HEK293T (cell line): ENCODE results near the gene LHX2.

Experiments
- CTCF ChIA-PET: fragments of 350-600 bp; formaldehyde crosslinking; extraction: SDS; loops from one replicate; lab custom pipeline; 2021; ENCODE audit warnings: antibody characterized with exemption, inconsistent platforms; lab: Yijun Ruan, JAX
- POLR2A ChIA-PET: fragments of 350-600 bp; formaldehyde crosslinking; extraction: SDS; loops from one replicate; lab custom pipeline; 2020; ENCODE audit warnings: antibody characterized with exemption, inconsistent platforms; lab: Yijun Ruan, JAX
- DNase-seq: peaks from one replicate; pipeline ENCODE4 v3.0.0; 2012; ENCODE audit warnings: mixed read lengths; ENCODE audit errors: extremely low spot score
- ARNT ChIP-seq: fragments of 450-650 bp; IDR thresholded peaks from 2 replicates; pipeline ENCODE4 v1.6.1; 2017; ENCODE audit warnings: mild to moderate bottlenecking
- BHLHE40 ChIP-seq: fragments of 450-650 bp; IDR thresholded peaks from 2 replicates; pipeline ENCODE4 v1.6.1; 2016; ENCODE audit warnings: mild to moderate bottlenecking, moderate library complexity, borderline replicate concordance
- CTBP1 ChIP-seq: fragments of 450-650 bp; IDR thresholded peaks from 2 replicates; pipeline ENCODE4 v1.6.1; 2016; ENCODE audit warnings: borderline replicate concordance
- ELF4 ChIP-seq: fragments of 450-650 bp; IDR thresholded peaks from 2 replicates; pipeline ENCODE4 v1.6.1; 2017; ENCODE audit warnings: antibody characterized with exemption
- FOXA1 ChIP-seq: fragments of 450-650 bp; IDR thresholded peaks from 2 replicates; pipeline ENCODE4 v1.6.1; 2016; ENCODE audit warnings: mild to moderate bottlenecking
- FOXK2 ChIP-seq: fragments of 450-650 bp; IDR thresholded peaks from 2 replicates; pipeline ENCODE4 v1.6.1; 2016; ENCODE audit warnings: mild to moderate bottlenecking
- FOXM1 ChIP-seq: fragments of 450-650 bp; IDR thresholded peaks from 2 replicates; pipeline ENCODE4 v1.6.1; 2017; ENCODE audit warnings: mild to moderate bottlenecking, borderline replicate concordance
- HDGF ChIP-seq: fragments of 450-650 bp; IDR thresholded peaks from 2 replicates; pipeline ENCODE4 v1.6.1; 2017; ENCODE audit warnings: antibody characterized with exemption, borderline replicate concordance
- L3MBTL2 ChIP-seq: fragments of 450-650 bp; conservative IDR thresholded peaks from 2 replicates; pipeline ENCODE4 v1.6.1; 2016; ENCODE audit warnings: mild to moderate bottlenecking
- LEF1 ChIP-seq: fragments of 450-650 bp; IDR thresholded peaks from 2 replicates; pipeline ENCODE4 v1.6.1; 2017; ENCODE audit warnings: mild to moderate bottlenecking, borderline replicate concordance
- NFRKB ChIP-seq: fragments of 450-650 bp; IDR thresholded peaks from 2 replicates; pipeline ENCODE4 v1.6.1; 2016; ENCODE audit warnings: mild to moderate bottlenecking, moderate library complexity
- SP1 ChIP-seq: fragments of 450-650 bp; IDR thresholded peaks from 2 replicates; pipeline ENCODE4 v1.6.1; 2017
- SUZ12 ChIP-seq: fragments of 450-650 bp; IDR thresholded peaks from 2 replicates; pipeline ENCODE4 v1.6.1; 2016; ENCODE audit warnings: mild to moderate bottlenecking
- TARDBP ChIP-seq: fragments of 450-650 bp; IDR thresholded peaks from 2 replicates; pipeline ENCODE4 v1.6.1; 2016
- ZNF384 ChIP-seq: fragments of 450-650 bp; IDR thresholded peaks from 2 replicates; pipeline ENCODE4 v1.6.1; 2016
- TF ChIP-seq, protein P1 (sequence below): fragments of 450-650 bp; IDR thresholded peaks from 2 replicates; pipeline ENCODE4 v1.6.1; 2016

Gene LHX2

DNA sequence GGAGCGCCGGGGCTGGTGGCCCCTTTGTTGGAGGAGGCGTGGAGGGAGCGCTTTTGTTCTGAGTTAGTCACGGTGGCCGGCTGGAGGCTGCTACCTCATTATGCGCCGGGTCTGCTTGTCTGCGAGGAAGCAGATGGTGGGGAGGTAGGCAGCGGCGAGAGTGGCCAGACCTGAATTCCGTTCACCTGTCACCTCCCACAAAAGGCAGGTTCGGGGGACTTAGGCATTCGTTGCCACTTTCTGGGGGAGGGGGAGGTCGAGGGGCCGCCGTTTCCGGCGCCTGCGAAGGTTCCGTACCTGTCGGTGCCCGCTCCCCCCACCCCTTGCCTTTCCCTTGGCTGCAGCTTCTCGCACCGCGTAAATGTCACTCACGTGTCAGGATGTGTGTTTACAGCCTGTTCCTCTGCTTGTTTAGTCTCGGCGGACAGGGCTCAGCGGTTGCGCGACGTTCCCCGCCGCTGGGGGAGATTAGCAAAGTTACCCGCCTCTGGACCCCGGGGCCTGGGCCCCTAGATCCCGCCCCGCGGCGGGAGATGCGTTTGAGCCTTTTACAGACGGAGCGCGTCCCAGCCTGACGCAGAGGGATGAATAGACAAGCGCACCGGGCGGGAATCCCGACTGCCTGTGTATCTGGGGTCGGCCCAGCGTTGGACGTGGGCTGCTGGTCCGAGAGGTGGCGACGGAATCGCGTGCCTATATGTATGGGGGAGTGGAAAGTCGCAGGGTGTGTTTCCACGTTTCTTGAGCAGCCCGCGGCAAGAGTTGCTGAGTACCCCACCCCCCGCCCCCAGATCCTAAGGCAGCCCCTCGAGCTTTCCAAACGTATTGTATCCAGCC lies 2.7 kb upstream of the LHX2 start:
- TF ChIP-seq ZNF384 (no peak), ELF4 (no peak), NFRKB (no peak), L3MBTL2 (peak; percentile 76), FOXM1 (no peak), TARDBP (no peak), FOXK2 (no peak)
- TF ChIP-seq, protein P1, sequence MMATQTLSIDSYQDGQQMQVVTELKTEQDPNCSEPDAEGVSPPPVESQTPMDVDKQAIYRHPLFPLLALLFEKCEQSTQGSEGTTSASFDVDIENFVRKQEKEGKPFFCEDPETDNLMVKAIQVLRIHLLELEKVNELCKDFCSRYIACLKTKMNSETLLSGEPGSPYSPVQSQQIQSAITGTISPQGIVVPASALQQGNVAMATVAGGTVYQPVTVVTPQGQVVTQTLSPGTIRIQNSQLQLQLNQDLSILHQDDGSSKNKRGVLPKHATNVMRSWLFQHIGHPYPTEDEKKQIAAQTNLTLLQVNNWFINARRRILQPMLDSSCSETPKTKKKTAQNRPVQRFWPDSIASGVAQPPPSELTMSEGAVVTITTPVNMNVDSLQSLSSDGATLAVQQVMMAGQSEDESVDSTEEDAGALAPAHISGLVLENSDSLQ, result peak; percentile 66
- ChIA-PET CTCF (no interaction called here), POLR2A (no interaction called here)
- peak; percentile 20 for DNase-seq

DNA sequence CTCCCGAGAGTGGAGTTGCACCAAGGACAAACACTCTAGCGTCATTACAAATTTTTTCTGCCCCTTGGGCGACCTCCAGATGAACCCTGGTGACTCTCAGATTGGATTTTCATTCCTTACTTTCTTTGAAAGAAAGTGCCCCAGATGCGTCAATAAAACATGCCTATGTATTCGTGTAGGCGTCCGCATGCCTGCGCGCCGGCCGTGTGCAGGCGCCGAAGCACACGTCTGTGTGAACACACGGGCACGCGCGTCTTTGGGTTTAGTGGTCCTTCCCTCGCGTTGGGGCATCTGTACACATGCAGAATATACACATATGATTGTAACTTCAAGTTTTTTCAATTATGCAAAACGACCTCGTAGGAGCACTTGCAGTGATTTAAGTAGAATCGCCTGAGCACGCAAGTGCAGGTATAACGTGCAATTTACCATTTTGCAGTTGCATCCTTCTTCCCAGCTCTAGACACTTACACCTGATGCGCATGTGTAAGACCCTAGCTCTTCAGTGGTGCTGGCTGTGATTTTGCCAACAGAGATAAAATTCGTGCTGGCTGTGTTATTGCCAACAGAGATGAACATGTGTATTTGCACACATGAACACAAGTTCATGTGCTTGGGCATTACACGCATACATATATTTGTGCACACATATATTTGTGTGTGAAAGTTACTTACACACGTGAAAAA lies 1.9 kb upstream of the LHX2 start:
- no peak for DNase-seq
- TF ChIP-seq ARNT (no peak), SUZ12 (no peak), FOXA1 (no peak), LEF1 (no peak), ELF4 (no peak)
- CTCF ChIA-PET, result no interaction called here
- POLR2A ChIA-PET, result no interaction called here

DNA sequence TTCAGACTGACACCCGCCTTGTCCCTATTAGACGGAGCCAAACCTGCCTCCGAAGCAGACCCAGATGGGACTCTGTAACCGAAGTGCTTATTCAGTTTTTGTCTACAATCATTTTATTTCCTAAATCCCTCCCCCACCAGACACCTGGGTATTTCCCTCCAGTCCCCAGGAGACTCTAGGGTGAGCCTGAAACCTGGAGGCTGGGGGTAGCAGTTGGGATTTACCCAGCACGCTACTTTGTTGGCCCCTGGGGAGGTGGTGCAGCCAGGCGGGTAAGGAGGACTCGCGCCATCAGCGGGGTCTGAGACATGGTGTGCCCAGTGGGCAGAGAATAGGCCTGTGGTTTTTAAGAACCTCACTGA lies 1.3 kb upstream of the LHX2 start:
- CTCF ChIA-PET, result interaction anchor here (1.4 kb wide), 1 partner anchor 31 kb away, joined by 3 read pairs; no protein-coding TSS in a partner anchor
- no peak for TF ChIP-seq FOXA1
- no peak for TF ChIP-seq FOXK2
- TF ChIP-seq TARDBP, result no peak
- TF ChIP-seq SP1, result no peak
- no peak for TF ChIP-seq HDGF
- no peak for TF ChIP-seq LEF1
- TF ChIP-seq NFRKB, result no peak
- no peak for TF ChIP-seq CTBP1
- TF ChIP-seq, protein P1, result no peak
- no peak for TF ChIP-seq ARNT
- TF ChIP-seq ELF4, result no peak
- no peak for TF ChIP-seq ZNF384
- no peak for TF ChIP-seq L3MBTL2
- no peak for TF ChIP-seq FOXM1
- no peak for DNase-seq
- POLR2A ChIA-PET, result interaction anchor here (1.2 to 1.5 kb wide), 2 partner anchors 9 to 31 kb away, joined by 3 to 12 read pairs; no protein-coding TSS in a partner anchor

DNA sequence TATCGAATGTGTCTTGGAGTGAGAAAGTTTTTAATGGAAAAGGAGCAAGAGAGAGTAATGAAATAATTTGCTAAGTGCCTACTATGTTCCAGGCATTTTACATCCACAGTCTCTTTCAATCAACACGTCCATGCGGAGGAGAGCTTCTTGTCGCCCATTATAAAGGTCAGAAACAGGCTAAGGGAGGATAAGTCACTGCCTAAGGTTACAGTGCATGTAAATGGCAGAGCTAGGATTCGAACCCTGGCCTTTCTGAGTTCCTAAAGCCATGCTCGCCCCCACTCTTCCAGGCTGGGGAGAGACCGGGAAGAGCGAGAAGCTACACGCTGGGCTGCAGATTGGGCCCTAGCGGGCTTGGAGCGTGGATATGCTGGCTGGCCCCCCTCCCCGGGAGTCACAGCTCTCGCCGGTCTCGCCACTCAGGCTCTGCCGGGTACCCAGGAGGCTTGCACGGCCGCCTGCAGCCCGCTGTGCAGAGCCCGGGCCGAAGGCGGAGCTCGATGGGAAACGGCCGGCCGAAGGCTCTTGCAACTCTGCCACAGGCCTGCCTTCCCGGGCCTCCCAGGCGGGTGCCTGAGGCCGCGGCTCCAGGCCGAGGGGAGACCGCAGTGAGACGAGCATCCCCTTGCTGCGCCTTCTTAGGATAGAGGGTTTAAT lies 775 bp upstream of the LHX2 start:
- DNase-seq, result peak; percentile 44
- TF ChIP-seq BHLHE40 (no peak), ZNF384 (no peak), CTBP1 (no peak), SP1 (no peak), LEF1 (no peak), TARDBP (no peak), SUZ12 (no peak), HDGF (no peak), FOXK2 (no peak), FOXM1 (no peak), FOXA1 (no peak)
- TF ChIP-seq, protein P1, result no peak
- ChIA-PET CTCF (interaction anchor here (1.4 kb wide), 1 partner anchor 30 kb away, joined by 3 read pairs; no protein-coding TSS in a partner anchor), POLR2A (interaction anchor here (0.7 to 1.5 kb wide), 3 partner anchors 10 to 78 kb away, joined by 3 to 12 read pairs (median 3); no protein-coding TSS in a partner anchor)

DNA sequence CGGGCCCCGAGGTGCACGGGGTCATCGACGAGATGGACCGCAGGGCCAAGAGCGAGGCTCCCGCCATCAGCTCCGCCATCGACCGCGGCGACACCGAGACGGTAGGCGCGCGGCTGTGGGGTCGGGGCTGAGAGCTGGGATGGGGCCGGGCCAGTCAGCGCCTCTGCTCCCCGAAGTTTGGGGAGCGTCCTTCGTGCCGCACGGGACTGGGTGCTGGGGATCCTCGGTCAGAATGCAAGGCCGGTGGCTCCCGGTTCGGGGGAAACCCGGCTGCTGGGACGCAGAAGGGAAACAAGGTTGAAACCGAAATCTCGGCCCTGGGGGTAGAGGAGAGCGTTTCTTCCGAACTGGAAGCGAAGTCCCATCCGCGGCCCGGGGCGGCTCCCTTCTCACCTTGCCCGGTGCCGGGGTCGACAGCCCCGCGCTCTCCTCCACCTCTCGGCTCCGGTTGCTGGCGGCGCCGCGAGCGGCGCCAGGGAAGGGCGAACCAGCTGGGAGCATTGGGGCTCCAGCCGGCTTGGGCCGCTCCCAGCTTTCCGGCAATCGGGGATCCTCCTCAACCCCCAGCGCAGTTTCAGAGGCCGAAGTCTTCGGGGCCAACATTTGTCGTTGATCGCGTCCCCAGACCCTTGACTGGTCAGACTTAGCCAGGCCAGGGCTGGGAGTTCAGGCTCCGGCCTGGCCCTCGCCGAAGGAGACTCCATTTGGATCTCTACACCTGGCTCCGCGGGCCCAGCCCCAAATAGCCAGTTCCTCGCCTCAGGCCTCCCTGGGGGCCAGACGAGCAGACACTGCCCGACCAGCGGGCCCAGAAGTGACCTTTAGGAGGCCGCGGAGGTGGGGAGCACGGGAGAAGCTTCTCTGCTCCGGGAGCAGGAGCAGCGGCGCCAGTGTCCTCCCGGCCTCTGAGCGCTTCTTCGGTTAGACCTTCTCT lies 1.1 kb downstream of the LHX2 start:
- TF ChIP-seq ZNF384 (no peak), FOXK2 (no peak), L3MBTL2 (no peak), TARDBP (no peak), SUZ12 (no peak), ELF4 (no peak), CTBP1 (no peak), FOXA1 (no peak), FOXM1 (no peak), NFRKB (no peak), BHLHE40 (no peak)
- ChIA-PET POLR2A (no interaction called here), CTCF (no interaction called here)
- DNase-seq, result no peak
